ENCODE data around the gene USP53. TPM values are rescaled to one million over a fixed set of nuclear protein-coding genes. Genes with fewer than 3 reads are reported as not detected.
A peak's percentile ranks its signal among the peaks of the same experiment; 100 is the strongest.

Gene USP53
- total RNA-seq, 1 experiment from 2014 or later: 31.0 TPM

DNA sequence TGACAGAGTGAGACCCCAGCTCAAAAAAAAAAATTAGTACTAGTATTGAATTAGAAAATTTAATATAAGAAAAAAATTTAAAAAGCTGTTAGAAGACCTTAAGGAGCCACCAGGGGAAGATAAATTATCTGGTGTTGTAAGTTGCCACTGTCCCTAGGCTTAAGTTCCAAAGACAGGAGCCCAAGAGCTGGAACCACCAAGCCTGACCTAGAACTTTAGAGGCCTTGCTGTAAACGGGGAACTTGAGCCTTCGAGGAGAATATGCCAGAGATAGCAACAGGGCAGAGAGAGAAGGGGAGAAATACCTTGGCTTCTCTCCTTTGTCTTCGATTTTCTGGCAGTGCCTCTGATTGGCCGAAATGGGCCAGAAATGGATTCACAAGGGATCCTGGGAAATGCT, 8.9 kb downstream of the USP53 start:
- Mint-ChIP-seq H3K27ac (ENCODE audit: unreplicated experiment) (no peak overlapping the region), H3K9me3 (ENCODE audit: low read depth, unreplicated experiment) (no peaks in the 10 kb centered on the region), H3K4me3 (ENCODE audit: low read depth, unreplicated experiment) (no peak overlapping the region), H3K36me3 (ENCODE audit: insufficient read depth, unreplicated experiment) (peaks cover 58% of the 10 kb centered on the region), H3K4me1 (ENCODE audit: low read depth, unreplicated experiment) (peaks cover 29% of the 10 kb centered on the region), H3K27me3 (ENCODE audit: unreplicated experiment) (no peaks in the 10 kb centered on the region)
- CTCF ChIA-PET: no interaction called here
- no TSS peak for BruUV-seq (replicated peaks)
- no peak for DNase-seq
- TF ChIP-seq, protein P1, sequence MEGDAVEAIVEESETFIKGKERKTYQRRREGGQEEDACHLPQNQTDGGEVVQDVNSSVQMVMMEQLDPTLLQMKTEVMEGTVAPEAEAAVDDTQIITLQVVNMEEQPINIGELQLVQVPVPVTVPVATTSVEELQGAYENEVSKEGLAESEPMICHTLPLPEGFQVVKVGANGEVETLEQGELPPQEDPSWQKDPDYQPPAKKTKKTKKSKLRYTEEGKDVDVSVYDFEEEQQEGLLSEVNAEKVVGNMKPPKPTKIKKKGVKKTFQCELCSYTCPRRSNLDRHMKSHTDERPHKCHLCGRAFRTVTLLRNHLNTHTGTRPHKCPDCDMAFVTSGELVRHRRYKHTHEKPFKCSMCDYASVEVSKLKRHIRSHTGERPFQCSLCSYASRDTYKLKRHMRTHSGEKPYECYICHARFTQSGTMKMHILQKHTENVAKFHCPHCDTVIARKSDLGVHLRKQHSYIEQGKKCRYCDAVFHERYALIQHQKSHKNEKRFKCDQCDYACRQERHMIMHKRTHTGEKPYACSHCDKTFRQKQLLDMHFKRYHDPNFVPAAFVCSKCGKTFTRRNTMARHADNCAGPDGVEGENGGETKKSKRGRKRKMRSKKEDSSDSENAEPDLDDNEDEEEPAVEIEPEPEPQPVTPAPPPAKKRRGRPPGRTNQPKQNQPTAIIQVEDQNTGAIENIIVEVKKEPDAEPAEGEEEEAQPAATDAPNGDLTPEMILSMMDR (IDR thresholded peaks at IDR 0.05; ENCODE audit: unreplicated experiment): no peak
- intact Hi-C loops (cut with micrococcal nuclease; ENCODE audit: unreplicated experiment): no loop called here

DNA sequence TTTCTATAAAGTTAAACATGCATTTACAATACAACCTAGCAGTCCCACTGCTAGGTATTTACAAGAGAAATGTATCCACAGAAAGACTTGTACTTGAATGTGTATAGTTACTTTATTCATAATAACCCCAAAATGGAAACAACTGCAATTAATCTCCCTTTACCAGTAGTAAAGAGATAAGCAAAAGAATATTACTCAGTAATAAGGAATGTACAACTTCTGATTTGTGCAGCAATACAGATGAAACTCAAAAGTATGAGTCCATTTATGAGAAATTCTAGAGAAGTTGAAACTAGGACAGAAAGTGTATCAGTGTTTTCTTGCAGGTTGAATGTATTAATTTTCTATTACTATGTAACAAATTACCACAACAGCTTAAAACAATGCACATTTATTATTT, 15.2 kb downstream of the USP53 start:
- TF ChIP-seq, protein P1 (IDR thresholded peaks at IDR 0.05; ENCODE audit: unreplicated experiment): no peak
- Mint-ChIP-seq H3K36me3 (ENCODE audit: insufficient read depth, unreplicated experiment) (peaks cover 41% of the 10 kb centered on the region), H3K27me3 (ENCODE audit: unreplicated experiment) (no peaks in the 10 kb centered on the region), H3K4me3 (ENCODE audit: low read depth, unreplicated experiment) (no peak overlapping the region), H3K9me3 (ENCODE audit: low read depth, unreplicated experiment) (no peaks in the 10 kb centered on the region), H3K27ac (ENCODE audit: unreplicated experiment) (no peak overlapping the region), H3K4me1 (ENCODE audit: low read depth, unreplicated experiment) (peaks cover 26% of the 10 kb centered on the region)
- CTCF ChIA-PET: no interaction called here
- no TSS peak for BruUV-seq (replicated peaks)
- no peak for DNase-seq
- intact Hi-C loops (cut with micrococcal nuclease; ENCODE audit: unreplicated experiment): no loop called here

DNA sequence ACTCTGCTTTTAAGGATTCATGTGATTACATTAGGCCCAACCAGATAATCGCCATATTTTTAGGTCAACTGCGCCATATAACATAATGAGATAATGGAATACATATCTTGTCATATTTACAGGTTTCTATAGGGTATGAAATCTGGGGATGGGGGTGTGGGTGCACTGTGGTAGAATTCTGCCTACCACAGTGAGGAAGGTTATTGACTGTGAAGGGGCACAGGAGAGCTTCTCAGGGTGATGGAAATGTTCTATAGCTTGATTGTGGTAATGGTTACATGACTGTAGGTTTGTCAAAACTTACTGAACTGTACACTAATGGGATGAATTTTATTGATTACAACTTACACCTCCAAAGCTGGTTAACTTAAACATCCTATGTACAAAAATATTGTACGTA, 15.9 kb downstream of the USP53 start:
- no peak for DNase-seq
- peaks cover 40% of the 10 kb centered on the region for H3K36me3 Mint-ChIP-seq (ENCODE audit: insufficient read depth, unreplicated experiment)
- BruUV-seq (replicated peaks): no TSS peak
- intact Hi-C loops (cut with micrococcal nuclease; ENCODE audit: unreplicated experiment): no loop called here
- peaks cover 34% of the 10 kb centered on the region for H3K4me1 Mint-ChIP-seq (ENCODE audit: low read depth, unreplicated experiment)
- CTCF ChIA-PET: no interaction called here
- TF ChIP-seq, protein P1 (IDR thresholded peaks at IDR 0.05; ENCODE audit: unreplicated experiment): no peak
- H3K27ac Mint-ChIP-seq (ENCODE audit: unreplicated experiment): no peak overlapping the region
- no peaks in the 10 kb centered on the region for H3K27me3 Mint-ChIP-seq (ENCODE audit: unreplicated experiment)
- H3K4me3 Mint-ChIP-seq (ENCODE audit: low read depth, unreplicated experiment): no peak overlapping the region
- no peaks in the 10 kb centered on the region for H3K9me3 Mint-ChIP-seq (ENCODE audit: low read depth, unreplicated experiment)

DNA sequence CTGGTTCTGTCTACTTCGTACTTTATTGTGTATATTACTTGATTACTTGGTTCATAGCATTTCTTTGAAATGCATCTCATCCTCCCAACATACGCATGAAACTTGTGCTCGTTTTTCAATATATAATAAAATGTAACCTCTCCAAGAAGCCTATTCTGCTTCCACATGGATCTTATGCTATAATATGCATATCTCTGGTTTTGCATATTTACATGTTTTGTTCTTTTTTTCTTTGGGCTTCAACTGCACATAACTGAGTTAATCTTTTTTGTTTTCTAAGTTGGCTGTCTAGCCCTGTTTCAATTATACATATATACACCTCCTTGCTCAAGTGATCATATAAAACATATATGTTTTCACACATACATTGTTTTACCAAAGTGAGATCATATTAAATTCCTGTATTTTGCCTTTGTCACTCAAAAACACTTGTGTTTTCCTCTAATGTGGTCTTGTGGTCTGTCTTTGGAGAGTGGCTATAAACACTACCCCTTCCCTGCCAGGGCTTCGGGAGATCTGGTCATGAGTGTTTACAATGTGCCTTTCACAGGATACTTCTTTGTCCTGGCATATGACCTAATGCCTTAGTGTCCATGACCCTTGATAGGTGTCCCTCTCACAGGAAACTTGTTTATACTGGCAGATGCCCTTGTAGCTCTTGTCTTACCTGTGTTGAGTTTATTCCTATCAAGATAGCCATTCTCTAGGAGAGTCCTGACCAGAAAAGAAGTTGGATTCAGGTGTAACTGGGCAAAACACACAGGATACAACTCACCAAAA, 17.6 kb downstream of the USP53 start:
- peak overlapping the region; percentile 31 for H3K27ac Mint-ChIP-seq (ENCODE audit: unreplicated experiment)
- H3K27me3 Mint-ChIP-seq (ENCODE audit: unreplicated experiment): no peaks in the 10 kb centered on the region
- H3K36me3 Mint-ChIP-seq (ENCODE audit: insufficient read depth, unreplicated experiment): peaks cover 28% of the 10 kb centered on the region
- TF ChIP-seq, protein P1 (IDR thresholded peaks at IDR 0.05; ENCODE audit: unreplicated experiment): no peak
- CTCF ChIA-PET: no interaction called here
- H3K9me3 Mint-ChIP-seq (ENCODE audit: low read depth, unreplicated experiment): no peaks in the 10 kb centered on the region
- no peak overlapping the region for H3K4me3 Mint-ChIP-seq (ENCODE audit: low read depth, unreplicated experiment)
- intact Hi-C loops (cut with micrococcal nuclease; ENCODE audit: unreplicated experiment): no loop called here
- DNase-seq: no peak
- no TSS peak for BruUV-seq (replicated peaks)
- peaks cover 42% of the 10 kb centered on the region for H3K4me1 Mint-ChIP-seq (ENCODE audit: low read depth, unreplicated experiment)
